GM21447 (cell line): ENCODE measurements around the gene KLF3.
A peak's percentile ranks its signal among the peaks of the same experiment; 100 is the strongest.
"Not testable (repeated sequence)": the region's sequence is repeated elsewhere in the genome, so short reads cannot be mapped to it uniquely, and the experiment has no call there.

Experiments
- ATAC-seq: cut with Tn5 transposase; IDR thresholded peaks from one replicate; pipeline ENCODE4 v1.9.1; 2021; ENCODE audit not compliant: unreplicated experiment

The KLF3 gene

GRCh38 chr4:38663801-38664705 lies at the start of gene KLF3:
Gene KLF3, plus strand, starts transcription at chr4:38664199. Its CDS starts 16,427 bp downstream, at chr4:38680626.
- ATAC-seq: peak; percentile 52

GRCh38 chr4:38614231-38614630 lies 49.8 kb upstream of the KLF3 start:
- ATAC-seq: no peak

DNA sequence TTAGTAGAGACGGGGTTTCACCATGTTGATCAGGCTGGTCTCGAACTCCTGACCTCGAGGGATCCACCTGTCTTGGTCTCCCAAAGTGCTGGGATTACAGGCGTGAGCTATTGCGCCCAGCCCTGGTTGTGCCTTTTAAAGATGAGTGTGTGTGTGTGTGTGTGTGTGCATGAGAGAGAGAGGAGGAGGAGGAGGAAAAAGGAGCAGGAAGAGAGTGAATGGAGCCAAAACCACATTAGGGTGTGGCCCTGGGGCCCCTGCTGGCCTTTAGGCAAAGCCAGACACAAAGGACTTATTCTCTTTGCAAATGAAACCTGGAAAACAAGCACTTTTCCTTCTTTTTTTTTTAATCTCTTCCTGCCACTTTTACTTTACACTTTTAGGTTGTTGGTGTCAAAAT lies 48.2 kb upstream of the KLF3 start:
- ATAC-seq: no peak

DNA sequence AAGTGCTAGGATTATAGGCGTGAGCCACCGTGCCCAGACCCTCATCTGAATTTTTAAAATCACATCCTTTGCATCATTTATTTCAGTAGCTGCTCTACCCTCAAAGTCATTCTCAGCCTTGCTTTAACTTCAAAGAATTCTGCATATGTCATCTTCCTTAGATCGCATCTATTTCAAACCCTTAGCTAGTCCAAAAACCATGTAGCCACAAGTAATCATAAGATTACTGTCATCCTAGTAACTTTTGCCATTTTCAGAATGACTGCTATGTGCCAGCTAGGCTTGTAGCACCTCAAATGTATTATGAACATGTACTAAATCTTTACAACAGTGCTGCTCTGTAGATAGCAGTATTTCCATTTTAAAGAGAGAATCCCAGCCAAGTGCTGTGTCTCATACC lies 45.5 kb upstream of the KLF3 start:
- ATAC-seq: no peak

GRCh38 chr4:38619316-38619715 lies 44.7 kb upstream of the KLF3 start:
- no peak for ATAC-seq

DNA sequence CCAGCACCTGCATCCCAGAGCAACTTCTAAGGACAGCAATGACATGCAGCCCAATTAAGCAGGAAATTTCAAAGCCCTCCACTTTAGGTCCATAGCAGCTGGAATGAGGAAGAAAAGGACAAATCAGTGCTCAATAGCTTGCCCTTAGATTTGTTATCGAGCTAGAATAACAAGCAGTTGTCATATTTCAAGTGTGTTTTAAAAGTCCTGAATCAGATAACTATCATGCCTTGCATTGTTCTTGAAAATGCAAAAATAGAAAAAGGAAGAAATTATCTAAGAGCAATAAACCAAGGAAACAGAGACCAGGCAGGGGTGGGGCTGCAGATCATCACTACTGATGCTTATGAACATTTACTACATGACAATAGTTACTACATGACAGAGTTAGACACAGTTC lies 43.9 kb upstream of the KLF3 start:
- ATAC-seq: no peak

GRCh38 chr4:38620527-38621027 lies 43.4 kb upstream of the KLF3 start:
- no peak for ATAC-seq

DNA sequence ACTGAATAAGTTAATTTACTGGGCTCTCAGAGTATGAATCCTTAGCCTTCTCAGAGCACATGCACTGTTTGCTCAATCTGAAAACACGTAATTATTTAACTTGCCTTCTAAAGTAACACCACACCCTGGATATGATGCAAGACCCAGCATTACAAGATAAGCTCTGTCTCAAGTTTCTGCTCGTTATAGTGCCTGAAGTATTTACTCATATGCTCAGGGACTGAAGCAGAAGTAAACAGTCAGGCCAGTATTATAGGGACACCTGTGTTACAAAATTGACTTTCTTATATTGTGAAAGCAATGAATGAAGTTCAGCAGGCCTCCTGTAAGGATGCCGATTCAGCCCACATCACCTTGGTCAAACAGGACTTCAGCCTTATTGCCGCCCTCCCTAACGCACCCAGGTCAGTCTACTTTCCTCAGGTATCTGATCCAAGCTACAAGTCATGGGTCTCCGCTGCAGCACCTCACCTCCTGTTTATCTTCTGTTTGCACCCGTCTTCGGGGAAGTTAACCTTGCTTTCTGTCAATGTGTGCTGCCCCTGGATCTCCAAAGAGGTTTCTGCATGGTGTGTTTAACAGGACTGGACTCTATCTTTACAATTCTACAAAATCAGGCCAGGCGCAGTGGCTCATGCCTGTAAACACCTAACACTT lies 42.8 kb upstream of the KLF3 start:
- no peak for ATAC-seq

GRCh38 chr4:38621831-38622230 lies 42.2 kb upstream of the KLF3 start:
- no peak for ATAC-seq

- not testable (repeated sequence) for ATAC-seq
These were observed 41.7 kb upstream of the KLF3 start for GRCh38 chr4:38622340-38622739.

GRCh38 chr4:38623260-38623659 lies 40.7 kb upstream of the KLF3 start:
- no peak for ATAC-seq

GRCh38 chr4:38624311-38624710 lies 39.7 kb upstream of the KLF3 start:
- ATAC-seq: no peak

GRCh38 chr4:38625508-38625907 lies 38.5 kb upstream of the KLF3 start:
- ATAC-seq: no peak

GRCh38 chr4:38626901-38627444 lies 37.0 kb upstream of the KLF3 start:
- not testable (repeated sequence) for ATAC-seq

DNA sequence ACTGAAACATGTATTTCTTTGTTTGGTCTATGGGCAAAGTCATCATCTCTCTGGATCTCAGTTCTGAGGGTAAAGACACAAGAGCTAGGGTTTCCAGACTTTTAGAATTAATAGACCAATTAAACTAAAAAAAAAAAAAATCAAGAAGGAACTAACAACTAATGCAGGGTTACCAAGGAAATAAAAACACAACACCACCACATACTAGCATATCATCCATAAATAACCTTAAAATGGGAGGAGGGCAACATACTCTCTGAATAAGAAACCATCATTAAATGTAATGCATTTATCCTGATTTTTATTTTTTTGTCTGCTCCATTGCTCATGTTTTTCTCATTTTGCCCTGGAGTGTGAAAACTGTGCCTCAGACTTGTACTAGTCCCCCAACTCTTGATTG lies 33.5 kb upstream of the KLF3 start:
- ATAC-seq: no peak

DNA sequence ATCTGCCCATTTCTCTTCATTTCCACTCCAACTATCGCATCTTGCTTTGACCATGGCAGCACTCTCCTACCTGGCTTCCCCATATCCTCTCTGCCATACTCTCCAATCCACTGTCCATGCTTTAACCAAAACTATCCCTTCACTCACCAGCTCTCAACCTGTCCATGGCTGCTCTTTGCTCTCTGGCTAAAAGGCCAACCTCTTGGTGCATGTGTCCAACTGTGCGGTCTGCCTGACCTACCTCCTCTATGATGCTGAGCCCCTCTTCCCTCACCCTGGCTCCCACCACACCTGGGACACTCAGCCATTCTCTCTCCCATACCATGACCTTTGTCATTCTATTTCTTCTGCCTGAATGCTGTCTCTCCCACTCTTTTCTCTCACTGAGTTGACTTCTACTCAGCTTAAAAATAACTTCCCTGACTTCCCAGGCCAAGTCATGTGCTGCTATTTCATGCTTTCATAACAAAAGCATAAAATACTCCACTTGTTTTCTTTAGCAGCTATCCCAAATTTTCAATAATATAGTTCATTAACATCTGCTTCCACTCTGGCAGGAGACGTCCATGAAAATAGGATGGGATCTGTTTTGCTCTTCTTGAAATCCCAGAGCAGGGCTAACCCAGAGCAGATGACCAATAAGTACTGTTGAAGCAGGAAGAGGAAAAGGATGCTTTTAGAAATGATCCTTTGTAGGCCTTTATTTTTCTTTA lies 29.8 kb upstream of the KLF3 start:
- no peak for ATAC-seq

DNA sequence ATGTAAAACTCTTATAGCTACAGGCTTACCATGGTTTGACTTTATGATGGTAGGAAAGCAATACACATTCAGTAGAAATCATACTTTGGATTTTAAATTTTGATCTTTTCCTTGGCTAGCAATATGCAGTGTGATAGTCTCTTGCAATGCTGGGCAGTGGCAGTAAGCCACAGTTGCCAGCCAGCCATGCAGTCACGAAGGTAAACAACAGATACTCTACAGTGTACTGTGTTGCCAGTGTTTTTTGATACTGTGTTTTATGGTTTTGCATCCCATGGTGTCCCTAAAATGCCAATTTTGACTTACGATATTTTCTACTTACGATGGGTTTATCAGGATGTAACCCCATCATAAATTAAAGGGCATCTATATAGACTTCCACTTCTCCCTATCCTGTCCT lies 24.8 kb upstream of the KLF3 start:
- no peak for ATAC-seq

GRCh38 chr4:38641811-38642210 lies 22.2 kb upstream of the KLF3 start:
- no peak for ATAC-seq

DNA sequence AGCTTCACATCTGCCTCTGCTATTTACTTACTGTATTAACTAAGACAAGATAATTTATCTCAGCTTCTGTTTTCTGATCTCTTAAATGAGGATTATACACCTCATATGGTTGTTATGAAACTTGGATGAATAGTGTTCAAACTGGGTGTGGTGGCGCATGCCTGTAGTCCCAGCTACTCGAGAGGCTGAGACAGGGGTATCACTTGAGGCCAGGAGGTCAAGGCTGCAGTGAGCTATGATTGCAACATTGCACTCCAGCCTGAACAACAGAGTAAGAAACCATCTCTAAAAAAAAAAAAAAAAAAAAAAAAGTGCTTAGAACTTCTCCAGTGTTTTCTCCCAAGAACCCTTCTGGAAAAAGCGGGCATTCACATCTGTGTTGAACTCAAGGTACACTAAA lies 19.8 kb upstream of the KLF3 start:
- no peak for ATAC-seq

DNA sequence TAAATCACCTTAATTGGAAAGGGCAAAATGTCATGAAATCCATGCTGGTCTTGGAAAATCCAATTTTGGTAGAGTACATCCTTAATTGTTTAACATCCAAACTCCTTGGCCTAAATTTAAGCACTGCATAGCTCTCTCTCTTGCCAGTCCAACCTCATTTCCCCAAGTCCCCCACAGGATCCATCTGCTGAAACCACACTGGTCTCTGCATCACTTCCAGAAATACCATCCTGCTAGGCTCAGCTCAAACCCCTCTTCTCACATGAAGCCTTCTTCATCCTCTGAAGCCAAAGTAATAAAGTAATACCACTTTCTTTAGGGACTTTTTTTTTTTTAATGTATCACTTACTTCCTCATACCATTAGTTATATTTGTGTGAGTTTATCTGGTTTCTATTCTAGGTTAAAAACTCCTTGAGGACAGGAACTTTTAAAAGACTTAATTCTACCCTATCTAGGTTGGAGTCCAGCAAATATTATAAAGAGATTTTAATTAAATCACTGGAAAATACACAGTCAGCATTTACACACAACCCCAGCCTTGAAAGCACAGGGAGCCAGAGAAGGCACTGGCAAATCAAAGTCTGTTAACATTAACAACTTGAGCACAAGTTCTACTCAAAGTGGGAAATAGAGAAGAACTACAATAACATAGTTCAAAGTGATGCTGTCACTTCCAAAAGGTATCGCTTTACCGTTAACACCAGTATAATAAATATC lies 16.7 kb upstream of the KLF3 start:
- no peak for ATAC-seq

DNA sequence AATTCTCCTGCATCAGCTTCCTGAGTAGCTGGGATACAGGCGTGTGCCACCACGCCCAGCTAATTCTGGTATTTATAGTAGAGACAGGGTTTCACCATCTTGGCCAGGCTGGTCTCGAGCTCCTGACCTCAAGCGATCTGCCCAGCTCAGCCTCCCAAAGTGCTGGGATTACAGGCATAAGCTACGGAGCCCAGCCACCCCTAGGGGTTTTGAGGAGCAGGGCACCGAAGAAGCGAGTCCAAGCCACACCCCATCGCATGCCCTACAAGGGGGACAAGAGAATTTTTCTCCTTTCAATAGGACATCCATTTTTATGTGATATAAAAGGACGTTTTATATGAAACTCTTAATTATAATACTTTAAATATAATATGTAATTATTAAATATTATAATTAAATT lies 13.9 kb upstream of the KLF3 start:
- ATAC-seq: no peak
